Endodermal cell (in vitro differentiated cells): ENCODE measurements around the gene SHANK1. TPM values are rescaled to one million over a fixed set of nuclear protein-coding genes. Genes with fewer than 3 reads are reported as not detected.
"Not testable (repeated sequence)": the region's sequence is repeated elsewhere in the genome, so short reads cannot be mapped to it uniquely, and the experiment has no call there.

Experiments
- DNase-seq: peaks from one replicate; pipeline ENCODE4 v3.0.0-alpha.2; 2017
- H3K27ac ChIP-seq: 2 replicates; pipeline ENCODE4 v1.5.1; 2013; ENCODE audit warnings: mild to moderate bottlenecking, low read depth, low read length, moderate library complexity
- H3K27me3 ChIP-seq: 2 replicates; pipeline ENCODE4 v1.6.1; 2013; ENCODE audit warnings: mild to moderate bottlenecking, low read length, moderate library complexity; ENCODE audit not compliant: insufficient read depth, control insufficient read depth, poor library complexity, severe bottlenecking
- H3K36me3 ChIP-seq: 2 replicates; pipeline ENCODE4 v1.7.0; 2013; ENCODE audit warnings: mild to moderate bottlenecking, low read length, moderate library complexity; ENCODE audit not compliant: control insufficient read depth, insufficient read depth
- H3K4me1 ChIP-seq: one replicate; pipeline ENCODE4 v1.7.0; 2013; ENCODE audit warnings: low read length; ENCODE audit not compliant: control insufficient read depth, insufficient read depth
- H3K4me3 ChIP-seq: 2 replicates; pipeline ENCODE4 v1.5.1; 2013; ENCODE audit warnings: mild to moderate bottlenecking, low read length, moderate library complexity
- H3K9ac ChIP-seq: 2 replicates; pipeline ENCODE4 v1.6.1; 2013; ENCODE audit warnings: mild to moderate bottlenecking, low read length, moderate library complexity; ENCODE audit not compliant: poor library complexity, severe bottlenecking; ENCODE audit errors: extremely low read depth
- H3K9me3 ChIP-seq: 2 replicates; pipeline ENCODE4 v1.6.1; 2013; ENCODE audit warnings: mild to moderate bottlenecking, low read length, moderate library complexity; ENCODE audit not compliant: control insufficient read depth
- H3K27ac Mint-ChIP-seq: 2 replicates; pipeline ENCODE4 v1.8.0; 2020; ENCODE audit warnings: mixed read lengths
- H3K27me3 Mint-ChIP-seq: 2 replicates; pipeline ENCODE4 v1.8.0; 2021; ENCODE audit warnings: mild to moderate bottlenecking, mixed read lengths; ENCODE audit not compliant: insufficient read depth
- H3K36me3 Mint-ChIP-seq: 2 replicates; pipeline ENCODE4 v1.8.0; 2020; ENCODE audit warnings: low read depth, mixed read lengths
- H3K4me1 Mint-ChIP-seq: 2 replicates; pipeline ENCODE4 v1.8.0; 2020; ENCODE audit warnings: mixed read lengths
- H3K4me3 Mint-ChIP-seq: 2 replicates; pipeline ENCODE4 v1.8.0; 2020; ENCODE audit warnings: mild to moderate bottlenecking, moderate library complexity, mixed read lengths
- H3K9me3 Mint-ChIP-seq: 2 replicates; pipeline ENCODE4 v1.8.0; 2020; ENCODE audit warnings: mild to moderate bottlenecking, mixed read lengths
- whole genome bisulfite sequencing, 2 experiments: methylation state at CpG; one replicate each; pipeline versions ENCODE4 v1.1.5 to v1.1.7; 2013; ENCODE audit warnings: missing lambda C conversion rate in 2 of 2, mixed read lengths in 1 of 2; ENCODE audit not compliant: insufficient coverage in 1 of 2, insufficient read length in 1 of 2; 5-methylcytosine and 5-hydroxymethylcytosine counted together
- total RNA-seq, 2 donors: library from RNA; stranded (reverse); fragmentation: NEBNext Ultra II Directional in 1 of 2; extraction: Animal tissue kit (Norgen Biotek cat#: 25700) in 1 of 2; gene quantifications; 2 replicates in 1 of 2; 3 replicates in 1 of 2; pipeline ENCODE4 v1.2.1, GENCODE V29; 2021
- TF ChIP-seq, protein P1 (sequence below): fragments of 200-600 bp; sonication (generic); conservative IDR thresholded peaks from 2 replicates; pipeline ENCODE4 v1.5.0; 2021; ENCODE audit warnings: antibody characterized with exemption, mild to moderate bottlenecking

The SHANK1 gene
- total RNA-seq, 2 donors from 2014 or later = 1.6 to 1.9 TPM

DNA sequence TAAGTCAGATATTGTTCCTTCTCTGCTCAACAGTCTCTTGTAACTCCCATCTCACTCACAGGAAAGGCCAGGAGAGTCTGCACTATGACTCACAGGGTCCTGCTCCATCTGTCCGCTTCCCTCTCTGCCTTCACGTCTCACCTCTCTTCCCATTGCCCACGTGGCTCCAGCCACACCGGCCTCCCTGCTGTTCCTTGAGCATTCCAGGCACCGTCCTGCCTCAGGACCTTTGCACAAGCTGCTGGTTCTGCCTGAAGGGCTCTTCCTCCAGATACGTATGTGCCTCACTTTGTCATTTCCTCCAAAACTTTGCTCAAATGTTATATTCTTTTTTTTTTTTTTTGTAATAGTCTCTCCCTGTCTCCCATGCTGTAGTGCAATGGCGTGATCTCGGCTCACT lies 36.6 kb upstream of the SHANK1 start:
- not testable (repeated sequence) for H3K9ac ChIP-seq, H3K4me3 Mint-ChIP-seq, H3K36me3 Mint-ChIP-seq, H3K4me1 ChIP-seq, H3K9me3 Mint-ChIP-seq, H3K4me3 ChIP-seq, H3K4me1 Mint-ChIP-seq, H3K27ac ChIP-seq, H3K27me3 ChIP-seq, DNase-seq, H3K9me3 ChIP-seq, H3K27ac Mint-ChIP-seq, H3K36me3 ChIP-seq
- peaks cover 37% of the 10 kb centered on the region for H3K27me3 Mint-ChIP-seq
- WGBS, 2 experiments = 40 to 72% methylated on average over 4 to 8 of the region's 8 CpGs

DNA sequence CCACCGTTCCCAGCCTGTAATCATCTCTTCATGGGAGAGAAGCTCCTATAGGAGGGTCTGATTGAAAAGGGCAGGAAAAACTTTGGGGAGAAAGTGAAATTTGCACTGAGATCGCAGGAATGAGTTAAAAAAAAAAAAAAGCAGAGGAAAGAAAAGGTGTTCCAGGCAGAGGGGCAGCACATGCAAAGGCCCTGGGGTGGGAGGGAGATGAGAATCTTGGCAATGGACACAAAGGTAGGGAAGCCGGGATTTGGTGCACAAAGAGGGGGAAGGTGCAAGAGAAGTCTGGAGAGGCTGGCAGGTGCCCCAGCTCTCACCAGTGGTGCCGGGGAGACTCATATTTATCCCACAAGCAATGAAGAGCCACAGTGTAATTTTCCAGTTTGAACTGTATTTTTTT lies 34.3 kb upstream of the SHANK1 start:
- H3K27me3 Mint-ChIP-seq = peaks cover 34% of the 10 kb centered on the region
- Histone ChIP-seq H3K27ac (no peak overlapping the region), H3K9ac (no peak overlapping the region), H3K9me3 (no peaks in the 10 kb centered on the region), H3K36me3 (no peaks in the 10 kb centered on the region), H3K4me3 (no peak overlapping the region), H3K27me3 (no peaks in the 10 kb centered on the region), H3K4me1 (no peaks in the 10 kb centered on the region)
- H3K4me1 Mint-ChIP-seq = no peaks in the 10 kb centered on the region
- no peak overlapping the region for H3K4me3 Mint-ChIP-seq
- H3K9me3 Mint-ChIP-seq = no peaks in the 10 kb centered on the region
- no peak for DNase-seq
- no peak overlapping the region for H3K27ac Mint-ChIP-seq
- WGBS, 2 experiments = 77 to 89% methylated on average over 3 to 4 of the region's 4 CpGs
- TF ChIP-seq, protein P1, sequence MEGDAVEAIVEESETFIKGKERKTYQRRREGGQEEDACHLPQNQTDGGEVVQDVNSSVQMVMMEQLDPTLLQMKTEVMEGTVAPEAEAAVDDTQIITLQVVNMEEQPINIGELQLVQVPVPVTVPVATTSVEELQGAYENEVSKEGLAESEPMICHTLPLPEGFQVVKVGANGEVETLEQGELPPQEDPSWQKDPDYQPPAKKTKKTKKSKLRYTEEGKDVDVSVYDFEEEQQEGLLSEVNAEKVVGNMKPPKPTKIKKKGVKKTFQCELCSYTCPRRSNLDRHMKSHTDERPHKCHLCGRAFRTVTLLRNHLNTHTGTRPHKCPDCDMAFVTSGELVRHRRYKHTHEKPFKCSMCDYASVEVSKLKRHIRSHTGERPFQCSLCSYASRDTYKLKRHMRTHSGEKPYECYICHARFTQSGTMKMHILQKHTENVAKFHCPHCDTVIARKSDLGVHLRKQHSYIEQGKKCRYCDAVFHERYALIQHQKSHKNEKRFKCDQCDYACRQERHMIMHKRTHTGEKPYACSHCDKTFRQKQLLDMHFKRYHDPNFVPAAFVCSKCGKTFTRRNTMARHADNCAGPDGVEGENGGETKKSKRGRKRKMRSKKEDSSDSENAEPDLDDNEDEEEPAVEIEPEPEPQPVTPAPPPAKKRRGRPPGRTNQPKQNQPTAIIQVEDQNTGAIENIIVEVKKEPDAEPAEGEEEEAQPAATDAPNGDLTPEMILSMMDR = no peak
- no peaks in the 10 kb centered on the region for H3K36me3 Mint-ChIP-seq

DNA sequence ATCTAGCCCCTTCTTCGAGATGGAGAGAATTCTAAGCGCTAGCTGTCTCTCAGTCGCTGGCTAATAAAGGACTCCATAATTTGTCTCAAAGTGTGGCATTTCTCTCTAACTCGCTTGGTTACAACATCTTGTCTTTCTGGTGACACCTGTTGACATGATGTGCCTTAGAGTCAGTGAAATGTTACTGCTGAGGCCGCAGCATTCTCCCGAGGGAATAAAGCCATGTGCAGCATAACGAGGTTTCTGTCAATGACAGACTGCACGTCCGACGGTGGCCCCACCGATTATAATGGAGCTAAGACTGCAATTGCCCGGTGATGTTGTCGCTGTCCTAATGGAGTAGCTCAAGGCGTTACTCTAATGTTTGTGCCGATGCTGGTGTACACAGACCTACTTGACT lies 30.4 kb upstream of the SHANK1 start:
- Histone ChIP-seq H3K27ac (no peak overlapping the region), H3K4me1 (no peaks in the 10 kb centered on the region), H3K27me3 (no peaks in the 10 kb centered on the region), H3K9me3 (no peaks in the 10 kb centered on the region), H3K9ac (no peak overlapping the region), H3K36me3 (no peaks in the 10 kb centered on the region), H3K4me3 (no peak overlapping the region)
- DNase-seq = no peak
- no peak overlapping the region for H3K4me3 Mint-ChIP-seq
- WGBS, 2 experiments = 86 to 88% methylated on average over 15 of the region's 15 CpGs
- no peaks in the 10 kb centered on the region for H3K36me3 Mint-ChIP-seq
- H3K9me3 Mint-ChIP-seq = no peaks in the 10 kb centered on the region
- no peaks in the 10 kb centered on the region for H3K4me1 Mint-ChIP-seq
- no peak overlapping the region for H3K27ac Mint-ChIP-seq
- H3K27me3 Mint-ChIP-seq = peaks cover 16% of the 10 kb centered on the region
- TF ChIP-seq, protein P1 = no peak

DNA sequence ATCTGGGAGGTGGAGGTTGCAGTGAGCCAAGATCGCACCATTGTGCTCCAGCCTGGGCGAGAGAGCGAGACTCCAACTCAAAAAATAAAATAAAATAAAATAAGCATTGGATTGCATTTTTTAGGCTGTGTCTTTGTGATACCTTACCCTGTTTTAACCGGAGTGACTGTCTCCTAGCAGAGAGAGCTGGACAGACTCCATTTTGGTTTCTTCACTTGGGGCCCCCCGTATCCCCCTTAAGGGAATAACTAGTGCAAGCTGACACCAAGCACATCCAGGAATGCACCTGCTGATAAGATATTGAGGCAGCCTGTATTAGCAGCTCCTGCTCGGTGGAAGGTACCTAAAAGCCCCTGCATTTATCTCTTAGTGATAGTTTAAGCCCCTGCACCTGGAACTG lies 29.9 kb upstream of the SHANK1 start:
- H3K9me3 ChIP-seq = no peaks in the 10 kb centered on the region
- Mint-ChIP-seq H3K27me3 (peaks cover 15% of the 10 kb centered on the region), H3K9me3 (no peaks in the 10 kb centered on the region), H3K4me3 (no peak overlapping the region), H3K27ac (no peak overlapping the region), H3K4me1 (no peaks in the 10 kb centered on the region), H3K36me3 (no peaks in the 10 kb centered on the region)
- H3K27ac ChIP-seq = no peak overlapping the region
- H3K27me3 ChIP-seq = no peaks in the 10 kb centered on the region
- no peaks in the 10 kb centered on the region for H3K36me3 ChIP-seq
- no peak overlapping the region for H3K4me3 ChIP-seq
- H3K4me1 ChIP-seq = no peaks in the 10 kb centered on the region
- WGBS, 2 experiments = 73 to 86% methylated on average over 2 to 3 of the region's 6 CpGs
- TF ChIP-seq, protein P1 = no peak
- H3K9ac ChIP-seq = no peak overlapping the region
- DNase-seq = no peak

DNA sequence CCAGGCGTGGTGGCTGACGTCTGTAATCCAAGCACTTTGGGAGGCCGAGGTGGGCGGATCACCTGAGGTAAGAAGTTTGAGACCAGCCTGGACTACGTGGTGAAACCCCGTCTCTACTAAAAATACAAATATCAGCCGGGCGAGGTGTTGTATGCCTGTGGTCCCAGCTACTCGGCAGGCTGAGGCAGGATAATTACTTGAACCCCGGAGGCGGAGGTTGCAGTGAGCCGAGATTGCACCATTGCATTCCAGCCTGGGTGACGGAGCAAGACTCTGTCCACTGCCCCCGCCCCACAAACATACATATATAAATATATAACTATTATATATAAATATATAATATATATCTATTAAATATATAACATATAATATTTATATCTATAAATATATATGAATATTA lies 27.5 kb upstream of the SHANK1 start:
- H3K36me3 ChIP-seq, H3K9ac ChIP-seq, H3K4me3 Mint-ChIP-seq, H3K27ac ChIP-seq, H3K4me1 ChIP-seq, H3K4me3 ChIP-seq, H3K36me3 Mint-ChIP-seq, H3K27me3 Mint-ChIP-seq, H3K9me3 Mint-ChIP-seq, H3K4me1 Mint-ChIP-seq, DNase-seq, H3K27me3 ChIP-seq, H3K27ac Mint-ChIP-seq, H3K9me3 ChIP-seq: not testable (repeated sequence)
- 85 to 92% methylated on average over 8 to 12 of the region's 14 CpGs for WGBS, 2 experiments
